DND-41 (cell line): ENCODE measurements around the gene TBC1D22A.

Experiments used
- EZH2 ChIP-seq: IDR thresholded peaks from 3 replicates; pipeline ENCODE4 v1.6.1; 2012; ENCODE audit warnings: borderline replicate concordance, low read depth, mild to moderate bottlenecking, moderate library complexity, low read length, inconsistent platforms; ENCODE audit not compliant: severe bottlenecking
- TF ChIP-seq, protein P1 (sequence below): IDR thresholded peaks from 2 replicates; pipeline ENCODE4 v1.5.1; 2012; ENCODE audit warnings: borderline replicate concordance, low read length, moderate library complexity, mild to moderate bottlenecking; ENCODE audit not compliant: poor library complexity, severe bottlenecking; ENCODE audit errors: extremely low read depth

DNA sequence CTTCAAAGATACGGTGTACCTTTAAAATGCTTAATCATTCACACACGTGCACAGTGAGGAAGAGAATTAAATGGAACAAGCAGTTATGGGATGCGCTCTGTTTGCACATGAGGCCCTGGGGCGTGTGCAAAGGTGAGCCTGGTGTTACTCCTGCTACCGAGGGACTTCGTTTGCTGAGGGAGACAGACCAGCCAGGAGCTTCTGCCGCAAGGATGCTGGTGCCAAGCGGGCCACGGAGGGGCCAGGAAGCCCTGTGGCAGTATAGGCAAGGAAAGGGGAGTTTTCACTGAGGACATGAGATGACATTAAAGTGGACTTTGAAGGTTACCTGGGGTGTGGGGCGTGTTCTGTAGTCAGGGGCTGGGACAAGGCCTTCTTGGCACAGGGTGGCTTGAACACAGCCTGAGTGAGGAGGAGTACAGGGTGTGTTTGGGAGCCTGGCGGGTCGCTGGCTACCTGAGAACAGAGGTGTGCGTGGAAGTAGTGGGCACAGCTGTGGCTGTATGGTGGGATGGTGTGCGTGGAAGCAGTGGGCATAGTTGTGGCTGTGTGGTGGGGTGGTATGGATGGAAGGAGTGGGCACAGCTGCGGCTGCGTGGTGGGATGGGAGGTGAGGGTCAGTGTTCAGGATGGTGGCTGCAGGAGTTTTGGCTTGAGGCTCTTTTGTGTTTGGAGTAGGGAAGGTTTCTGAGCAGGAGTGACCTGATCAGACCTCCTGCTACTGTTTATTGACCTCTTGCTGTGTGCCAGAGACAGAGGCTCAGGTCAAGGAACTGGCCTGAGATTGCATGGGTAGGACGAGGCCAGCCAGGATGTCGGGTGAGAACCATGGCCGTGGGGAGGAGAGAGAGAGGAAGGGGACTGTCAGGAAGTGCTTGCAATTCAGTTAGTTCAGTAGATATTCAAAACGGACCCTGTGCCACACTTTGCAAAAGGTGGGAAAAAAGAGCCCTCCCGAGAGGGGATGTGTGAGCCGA lies 13.7 kb downstream of the TBC1D22A start:
- TF ChIP-seq, protein P1, sequence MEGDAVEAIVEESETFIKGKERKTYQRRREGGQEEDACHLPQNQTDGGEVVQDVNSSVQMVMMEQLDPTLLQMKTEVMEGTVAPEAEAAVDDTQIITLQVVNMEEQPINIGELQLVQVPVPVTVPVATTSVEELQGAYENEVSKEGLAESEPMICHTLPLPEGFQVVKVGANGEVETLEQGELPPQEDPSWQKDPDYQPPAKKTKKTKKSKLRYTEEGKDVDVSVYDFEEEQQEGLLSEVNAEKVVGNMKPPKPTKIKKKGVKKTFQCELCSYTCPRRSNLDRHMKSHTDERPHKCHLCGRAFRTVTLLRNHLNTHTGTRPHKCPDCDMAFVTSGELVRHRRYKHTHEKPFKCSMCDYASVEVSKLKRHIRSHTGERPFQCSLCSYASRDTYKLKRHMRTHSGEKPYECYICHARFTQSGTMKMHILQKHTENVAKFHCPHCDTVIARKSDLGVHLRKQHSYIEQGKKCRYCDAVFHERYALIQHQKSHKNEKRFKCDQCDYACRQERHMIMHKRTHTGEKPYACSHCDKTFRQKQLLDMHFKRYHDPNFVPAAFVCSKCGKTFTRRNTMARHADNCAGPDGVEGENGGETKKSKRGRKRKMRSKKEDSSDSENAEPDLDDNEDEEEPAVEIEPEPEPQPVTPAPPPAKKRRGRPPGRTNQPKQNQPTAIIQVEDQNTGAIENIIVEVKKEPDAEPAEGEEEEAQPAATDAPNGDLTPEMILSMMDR, result no peak
- no peak for TF ChIP-seq EZH2
